Activated CD4-positive, alpha-beta T cell treated with anti-CD3 and anti-CD28 coated beads, Interleukin-2, Interleukin-4, amounts not matched to agents 100 ng/mL and 50 ng/mL, durations not matched to agents 16 hours and 8 hours (primary cell): ENCODE measurements around the gene ADGRL2.

Experiments used
- DNase-seq: peaks from one replicate; pipeline ENCODE4 v3.0.0-alpha.2; 2020; ENCODE audit warnings: low spot score

The ADGRL2 gene

GRCh38 chr1:81989524-81989923 lies 188.8 kb downstream of the ADGRL2 start:
- DNase-seq = no peak

- no peak for DNase-seq
These were observed 189.5 kb downstream of the ADGRL2 start for GRCh38 chr1:81990241-81990640.

- no peak for DNase-seq
These were observed 197.4 kb downstream of the ADGRL2 start for GRCh38 chr1:81998165-81998564.

DNA sequence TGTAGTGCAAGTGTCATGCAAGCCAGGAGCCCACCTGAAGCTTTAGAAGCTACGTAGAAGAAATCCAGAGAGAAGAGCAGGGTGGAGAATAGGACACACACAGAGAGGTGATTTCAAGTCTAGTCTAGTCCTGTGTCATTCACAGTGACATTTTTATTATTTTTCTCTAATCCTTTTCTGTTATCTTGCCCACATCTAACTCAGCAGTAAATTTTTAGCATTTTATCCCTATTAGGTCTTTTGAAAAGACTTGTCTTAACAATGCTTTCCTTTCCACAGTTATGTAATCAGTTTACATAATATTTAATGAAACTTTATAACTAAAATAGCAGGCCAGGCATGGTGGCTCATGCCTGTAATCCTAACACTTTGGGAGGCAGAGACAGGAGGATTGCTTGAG lies 198.6 kb downstream of the ADGRL2 start:
- no peak for DNase-seq

DNA sequence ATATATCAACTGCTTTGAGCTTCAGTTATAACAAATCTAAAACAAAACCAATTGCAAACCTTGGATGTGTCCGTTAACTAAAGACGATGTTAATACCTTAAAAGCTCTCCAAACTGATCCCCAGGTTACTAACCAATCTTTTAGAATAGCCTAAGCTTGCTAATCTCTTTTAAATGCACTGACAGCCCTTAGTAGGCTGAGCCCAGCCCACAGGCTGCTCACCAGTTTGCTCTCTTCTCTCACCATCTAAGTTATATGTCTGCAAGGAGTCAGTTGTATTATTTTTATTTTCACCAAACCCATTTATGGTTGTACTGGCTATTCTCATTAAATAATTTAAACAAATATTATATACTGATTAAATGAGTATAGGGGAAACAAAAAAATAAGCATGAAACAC lies 199.5 kb downstream of the ADGRL2 start:
- DNase-seq = no peak

GRCh38 chr1:82001345-82001744 lies 200.6 kb downstream of the ADGRL2 start:
- no peak for DNase-seq

GRCh38 chr1:82007804-82008203 lies 207.1 kb downstream of the ADGRL2 start:
- no peak for DNase-seq

DNA sequence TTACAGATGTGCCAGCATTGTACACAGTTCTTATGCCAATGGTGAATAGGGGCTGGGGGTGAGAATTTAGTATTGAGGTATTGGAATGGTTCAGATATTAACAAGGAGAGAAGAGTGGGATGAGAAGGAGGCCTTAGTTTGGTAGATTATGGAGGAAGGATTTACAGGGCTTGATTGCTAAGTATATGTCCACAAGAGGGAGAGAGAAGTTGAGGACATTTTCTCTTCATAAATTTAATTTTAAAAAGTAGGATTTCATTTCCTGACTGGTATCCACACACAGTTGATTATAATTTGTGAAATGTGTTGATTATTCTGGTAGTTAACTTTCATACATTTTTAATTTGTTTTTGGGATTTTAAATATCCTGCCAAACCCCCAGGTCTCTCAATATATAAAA lies 213.0 kb downstream of the ADGRL2 start:
- no peak for DNase-seq

DNA sequence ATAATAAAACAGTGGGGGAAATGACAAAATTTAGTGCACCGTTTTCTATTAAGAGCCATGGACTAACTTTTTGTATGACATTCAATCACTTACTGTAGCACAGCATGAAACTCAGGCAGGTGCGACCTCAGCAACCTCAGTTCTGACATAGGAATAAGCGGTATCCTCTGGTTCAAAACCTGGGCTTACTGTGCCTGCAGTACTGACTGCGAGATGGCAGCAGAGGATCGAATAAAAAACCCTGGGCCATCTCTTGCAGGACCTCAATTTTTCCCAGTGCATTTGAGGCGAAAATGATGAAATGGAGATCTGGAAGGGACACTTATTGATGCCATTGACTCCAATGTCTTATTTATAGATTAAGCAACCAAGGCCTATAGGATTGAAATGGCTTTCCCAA lies 214.7 kb downstream of the ADGRL2 start:
- no peak for DNase-seq

GRCh38 chr1:82018319-82018718 lies 217.6 kb downstream of the ADGRL2 start:
- no peak for DNase-seq

GRCh38 chr1:82019508-82019907 lies 218.8 kb downstream of the ADGRL2 start:
- no peak for DNase-seq

- no peak for DNase-seq
These were observed 230.1 kb downstream of the ADGRL2 start for GRCh38 chr1:82030830-82031229.

GRCh38 chr1:82032068-82032467 lies 231.3 kb downstream of the ADGRL2 start:
- DNase-seq = no peak

GRCh38 chr1:82034812-82035211 lies 234.1 kb downstream of the ADGRL2 start:
- DNase-seq = no peak
